MG63 (cell line): ENCODE data around the gene KCTD18. TPM values are rescaled to one million over a fixed set of nuclear protein-coding genes. Genes with fewer than 3 reads are reported as not detected.

Experiments
- DNase-seq: peaks from one replicate; pipeline ENCODE4 v3.0.0-alpha.2; 2020
- H3K27me3 ChIP-seq: fragments of 250-450 bp; sonication (Bioruptor Pico); 2 replicates; pipeline ENCODE4 v1.5.1; 2020; ENCODE audit warnings: mild to moderate bottlenecking, moderate library complexity
- H3K36me3 ChIP-seq: fragments of 250-450 bp; sonication (Bioruptor Pico); 2 replicates; pipeline ENCODE4 v1.5.1; 2020; ENCODE audit warnings: mild to moderate bottlenecking, moderate library complexity
- H3K4me3 ChIP-seq: fragments of 250-450 bp; sonication (Bioruptor Pico); 2 replicates; pipeline ENCODE4 v1.5.1; 2020; ENCODE audit warnings: mild to moderate bottlenecking, moderate library complexity
- H3K9me3 ChIP-seq: fragments of 250-450 bp; sonication (Bioruptor Pico); 2 replicates; pipeline ENCODE4 v1.5.1; 2020; ENCODE audit warnings: mild to moderate bottlenecking, moderate library complexity
- total RNA-seq: library from RNA; depleted of rRNA; stranded (reverse); fragments of >200 nt; shearing (Covaris generic); gene quantifications from 2 replicates; pipeline ENCODE4 v1.2.3, GENCODE V29; 2014; ENCODE audit warnings: low replicate concordance; rRNA removed

The KCTD18 gene
- 13.0 and 30.5 TPM in 2 replicates for total RNA-seq

GRCh38 chr2:200509612-200510433, at the start of gene KCTD18:
KCTD18 (minus strand) TSS chr2:200510068; CDS start chr2:200507016, 3,052 bp downstream.
- Histone ChIP-seq H3K36me3 (no peaks in the 10 kb centered on the region), H3K27me3 (peaks cover 8% of the 10 kb centered on the region; the same call in 1 of the 2 replicates), H3K4me3 (peak within 1 kb of the TSS; percentile 78), H3K9me3 (no peaks in the 10 kb centered on the region)
- DNase-seq: peak; percentile 91

- peaks cover 81% of the 10 kb centered on the region for H3K36me3 ChIP-seq
- no peak for DNase-seq
- H3K4me3 ChIP-seq: no peak overlapping the region
- peaks cover 2% of the 10 kb centered on the region for H3K9me3 ChIP-seq
- H3K27me3 ChIP-seq: no peaks in the 10 kb centered on the region
Observed at GRCh38 chr2:200540793-200541192, 30.9 kb upstream of the KCTD18 start.

GRCh38 chr2:200538139-200538538, 28.3 kb upstream of the KCTD18 start:
- no peak overlapping the region for H3K4me3 ChIP-seq
- peaks cover 76% of the 10 kb centered on the region for H3K36me3 ChIP-seq
- H3K9me3 ChIP-seq: peaks cover 2% of the 10 kb centered on the region
- no peaks in the 10 kb centered on the region for H3K27me3 ChIP-seq
- no peak for DNase-seq

- DNase-seq: no peak
- no peak overlapping the region for H3K4me3 ChIP-seq
- H3K27me3 ChIP-seq: no peaks in the 10 kb centered on the region
- peaks cover 55% of the 10 kb centered on the region for H3K36me3 ChIP-seq
- no peaks in the 10 kb centered on the region for H3K9me3 ChIP-seq
Observed at GRCh38 chr2:200534572-200534971, 24.7 kb upstream of the KCTD18 start.

- Histone ChIP-seq H3K27me3 (no peaks in the 10 kb centered on the region), H3K36me3 (peaks cover 47% of the 10 kb centered on the region), H3K4me3 (no peak overlapping the region), H3K9me3 (no peaks in the 10 kb centered on the region)
- no peak for DNase-seq
Observed at GRCh38 chr2:200533754-200534153, 23.9 kb upstream of the KCTD18 start.

GRCh38 chr2:200528228-200528627, 18.4 kb upstream of the KCTD18 start:
- Histone ChIP-seq H3K9me3 (no peaks in the 10 kb centered on the region; the same call in 1 of the 2 replicates), H3K27me3 (no peaks in the 10 kb centered on the region), H3K36me3 (peaks cover 6% of the 10 kb centered on the region), H3K4me3 (no peak overlapping the region)
- no peak for DNase-seq

GRCh38 chr2:200525882-200526651, 16.2 kb upstream of the KCTD18 start, which contains the start of gene SGO2:
SGO2 (plus strand) TSS chr2:200526207; CDS start chr2:200532976, 6,769 bp downstream.
- Histone ChIP-seq H3K4me3 (peak within 1 kb of the TSS; percentile 80), H3K9me3 (no peaks in the 10 kb centered on the region; the same call in 1 of the 2 replicates), H3K27me3 (no peaks in the 10 kb centered on the region), H3K36me3 (no peaks in the 10 kb centered on the region; the same call in 1 of the 2 replicates)
- DNase-seq: peak; percentile 95

GRCh38 chr2:200525551-200525881, 15.6 kb upstream of the KCTD18 start:
- Histone ChIP-seq H3K4me3 (peak overlapping the region; percentile 80), H3K27me3 (no peaks in the 10 kb centered on the region), H3K36me3 (no peaks in the 10 kb centered on the region; the same call in 1 of the 2 replicates), H3K9me3 (no peaks in the 10 kb centered on the region; the same call in 1 of the 2 replicates)
- DNase-seq: no peak

GRCh38 chr2:200525066-200525465, 15.2 kb upstream of the KCTD18 start:
- DNase-seq: no peak
- peak overlapping the region; percentile 80 for H3K4me3 ChIP-seq
- H3K9me3 ChIP-seq: no peaks in the 10 kb centered on the region; the same call in 1 of the 2 replicates
- H3K36me3 ChIP-seq: no peaks in the 10 kb centered on the region; the same call in 1 of the 2 replicates
- H3K27me3 ChIP-seq: no peaks in the 10 kb centered on the region

- DNase-seq: no peak
- Histone ChIP-seq H3K9me3 (no peaks in the 10 kb centered on the region; the same call in 1 of the 2 replicates), H3K27me3 (no peaks in the 10 kb centered on the region), H3K36me3 (no peaks in the 10 kb centered on the region), H3K4me3 (no peak overlapping the region)
Observed at GRCh38 chr2:200523604-200524003, 13.7 kb upstream of the KCTD18 start.

- H3K9me3 ChIP-seq: no peaks in the 10 kb centered on the region; the same call in 1 of the 2 replicates
- no peaks in the 10 kb centered on the region for H3K36me3 ChIP-seq
- H3K4me3 ChIP-seq: no peak overlapping the region
- no peak for DNase-seq
- H3K27me3 ChIP-seq: no peaks in the 10 kb centered on the region
Observed at GRCh38 chr2:200523158-200523557, 13.3 kb upstream of the KCTD18 start.

- no peak for DNase-seq
- Histone ChIP-seq H3K27me3 (peaks cover 8% of the 10 kb centered on the region), H3K36me3 (no peaks in the 10 kb centered on the region), H3K4me3 (no peak overlapping the region), H3K9me3 (peaks cover 7% of the 10 kb centered on the region; the same call in 1 of the 2 replicates)
Observed at GRCh38 chr2:200515155-200515554, 5.3 kb upstream of the KCTD18 start.

- Histone ChIP-seq H3K36me3 (no peaks in the 10 kb centered on the region), H3K27me3 (peaks cover 8% of the 10 kb centered on the region; the same call in 1 of the 2 replicates), H3K4me3 (peak overlapping the region; percentile 78), H3K9me3 (no peaks in the 10 kb centered on the region)
- peak; percentile 5 for DNase-seq
Observed at GRCh38 chr2:200509235-200509611, 645 bp downstream of the KCTD18 start.

GRCh38 chr2:200507179-200507578, 2.7 kb downstream of the KCTD18 start:
- no peaks in the 10 kb centered on the region; the same call in 1 of the 2 replicates for H3K9me3 ChIP-seq
- no peak for DNase-seq
- H3K4me3 ChIP-seq: no peak overlapping the region
- H3K36me3 ChIP-seq: peaks cover 5% of the 10 kb centered on the region; the same call in 1 of the 2 replicates
- no peaks in the 10 kb centered on the region for H3K27me3 ChIP-seq

GRCh38 chr2:200506679-200507078, 3.2 kb downstream of the KCTD18 start:
- H3K36me3 ChIP-seq: peaks cover 5% of the 10 kb centered on the region; the same call in 1 of the 2 replicates
- no peak for DNase-seq
- H3K27me3 ChIP-seq: no peaks in the 10 kb centered on the region
- H3K4me3 ChIP-seq: no peak overlapping the region
- H3K9me3 ChIP-seq: no peaks in the 10 kb centered on the region; the same call in 1 of the 2 replicates

GRCh38 chr2:200502196-200502595, 7.7 kb downstream of the KCTD18 start:
- no peaks in the 10 kb centered on the region for H3K27me3 ChIP-seq
- H3K4me3 ChIP-seq: no peak overlapping the region
- peaks cover 9% of the 10 kb centered on the region; the same call in 1 of the 2 replicates for H3K36me3 ChIP-seq
- H3K9me3 ChIP-seq: no peaks in the 10 kb centered on the region; the same call in 1 of the 2 replicates
- DNase-seq: no peak
